ENCODE data around the gene DYNLRB1. TPM values are rescaled to one million over a fixed set of nuclear protein-coding genes. Genes with fewer than 3 reads are reported as not detected.
"Not testable (repeated sequence)": the region's sequence is repeated elsewhere in the genome, so short reads cannot be mapped to it uniquely, and the experiment has no call there.

The DYNLRB1 gene
- total and polyA plus RNA-seq, 4 donors, result 15.8 to 66.9 (median 44.8) TPM

- Histone ChIP-seq H3K9me3 (ENCODE audit: control insufficient read depth in 4 of 4, low read length in 3 of 4) (no peaks in the 10 kb centered on the region), H3K27ac (ENCODE audit: low read depth in 1 of 2, low read length in 2 of 2) (peak overlapping the region; percentile 88 to 92), H3K9ac (ENCODE audit: low read depth in 1 of 2, low read length in 2 of 2) (peak overlapping the region; percentile 42 to 57), H3K4me1 (ENCODE audit: control insufficient read depth in 4 of 4, insufficient read depth in 4 of 4, low read length in 3 of 4) (peaks cover 12 to 50% (median 37%) of the 10 kb centered on the region in 4 donors), H3K36me3 (ENCODE audit: control insufficient read depth in 4 of 4, insufficient read depth in 3 of 4, low read depth in 1 of 4, low read length in 3 of 4) (peaks cover 0 to 6% (median 2%) of the 10 kb centered on the region in 4 donors), H3K27me3 (ENCODE audit: control insufficient read depth in 4 of 4, insufficient read depth in 4 of 4, low read length in 3 of 4) (no peaks in the 10 kb centered on the region), H3K4me3 (ENCODE audit: low read depth in 1 of 3, low read length in 3 of 3) (peak overlapping the region; percentile 85 to 88 (median 85))
- DNase-seq (ENCODE audit: low spot score), result peak; percentile 60
- WGBS, result 5% methylated on average over 36 of the region's 36 CpGs
- TF ChIP-seq JUND (IDR thresholded peaks at IDR 0.05) (no peak), FOXA2 (IDR thresholded peaks at IDR 0.05) (no peak), ZBTB33 (IDR thresholded peaks at IDR 0.05) (no peak), GABPA (IDR thresholded peaks at IDR 0.05 in 1 of 2, conservative IDR thresholded peaks at IDR 0.05 in 1 of 2) (no peak), MAX (IDR thresholded peaks at IDR 0.05) (no peak), CTCF (IDR thresholded peaks at IDR 0.05; ENCODE audit: low read depth, low read length, missing input control) (no peak), ATF3 (IDR thresholded peaks at IDR 0.05) (no peak), NR2F2 (IDR thresholded peaks at IDR 0.05) (no peak), RXRA (IDR thresholded peaks at IDR 0.05) (no peak), FOXA1 (IDR thresholded peaks at IDR 0.05) (no peak), TAF1 (conservative IDR thresholded peaks at IDR 0.05) (no peak), HNF4A (conservative IDR thresholded peaks at IDR 0.05) (no peak), SP1 (IDR thresholded peaks at IDR 0.05) (no peak), RAD21 (IDR thresholded peaks at IDR 0.05) (no peak), YY1 (IDR thresholded peaks at IDR 0.05) (no peak)
Measured at GRCh38 chr20:34515484-34516246, 557 bp upstream of the DYNLRB1 start.

- Histone ChIP-seq H3K4me1 (ENCODE audit: control insufficient read depth in 4 of 4, insufficient read depth in 4 of 4, low read length in 3 of 4) (peaks cover 7 to 42% (median 33%) of the 10 kb centered on the region in 4 donors), H3K9me3 (ENCODE audit: control insufficient read depth in 4 of 4, low read length in 3 of 4) (no peaks in the 10 kb centered on the region), H3K27ac (ENCODE audit: low read depth in 1 of 2, low read length in 2 of 2) (peak overlapping the region; percentile 88 to 92), H3K27me3 (ENCODE audit: control insufficient read depth in 4 of 4, insufficient read depth in 4 of 4, low read length in 3 of 4) (no peaks in the 10 kb centered on the region), H3K9ac (ENCODE audit: low read depth in 1 of 2, low read length in 2 of 2) (peak overlapping the region; percentile 57 to 78), H3K4me3 (ENCODE audit: low read depth in 1 of 3, low read length in 3 of 3) (peak overlapping the region; percentile 85 to 88 (median 85)), H3K36me3 (ENCODE audit: control insufficient read depth in 4 of 4, insufficient read depth in 3 of 4, low read depth in 1 of 4, low read length in 3 of 4) (peaks cover 0 to 6% (median 2%) of the 10 kb centered on the region in 4 donors)
- DNase-seq (ENCODE audit: low spot score), result no peak
- no peak for TF ChIP-seq FOXA1 (IDR thresholded peaks at IDR 0.05)
- no peak for TF ChIP-seq REST (IDR thresholded peaks at IDR 0.05)
- TF ChIP-seq CTCF (IDR thresholded peaks at IDR 0.05; ENCODE audit: low read depth, low read length, missing input control), result no peak
- no peak for TF ChIP-seq EGR1 (IDR thresholded peaks at IDR 0.05; ENCODE audit: low read depth in 2 of 2)
- 3% methylated on average over 3 of the region's 3 CpGs for WGBS
Measured at GRCh38 chr20:34517114-34517505, 888 bp downstream of the DYNLRB1 start.

GRCh38 chr20:34518863-34519262 is 2.6 kb downstream of the DYNLRB1 start:
- 95% methylated on average over 7 of the region's 7 CpGs for WGBS
- not testable (repeated sequence) for H3K36me3 ChIP-seq (ENCODE audit: control insufficient read depth in 4 of 4, insufficient read depth in 3 of 4, low read depth in 1 of 4, low read length in 3 of 4); H3K27ac ChIP-seq (ENCODE audit: low read depth in 1 of 2, low read length in 2 of 2); DNase-seq (ENCODE audit: low spot score); H3K9ac ChIP-seq (ENCODE audit: low read depth in 1 of 2, low read length in 2 of 2); H3K4me3 ChIP-seq (ENCODE audit: low read depth in 1 of 3, low read length in 3 of 3); H3K27me3 ChIP-seq (ENCODE audit: control insufficient read depth in 4 of 4, insufficient read depth in 4 of 4, low read length in 3 of 4); H3K9me3 ChIP-seq (ENCODE audit: control insufficient read depth in 4 of 4, low read length in 3 of 4)
- peaks cover 2 to 27% (median 24%) of the 10 kb centered on the region in 4 donors for H3K4me1 ChIP-seq (ENCODE audit: control insufficient read depth in 4 of 4, insufficient read depth in 4 of 4, low read length in 3 of 4)
